ENCODE results near the gene VENTX. TPM values are rescaled to one million over a fixed set of nuclear protein-coding genes. Genes with fewer than 3 reads are reported as not detected.

Gene VENTX
- total and polyA plus RNA-seq, 10 of the 15 experiments (the other 5 are each of a cell fraction or from before 2014, with no cell fraction given), result 0.05 TPM; not detected in 9

DNA sequence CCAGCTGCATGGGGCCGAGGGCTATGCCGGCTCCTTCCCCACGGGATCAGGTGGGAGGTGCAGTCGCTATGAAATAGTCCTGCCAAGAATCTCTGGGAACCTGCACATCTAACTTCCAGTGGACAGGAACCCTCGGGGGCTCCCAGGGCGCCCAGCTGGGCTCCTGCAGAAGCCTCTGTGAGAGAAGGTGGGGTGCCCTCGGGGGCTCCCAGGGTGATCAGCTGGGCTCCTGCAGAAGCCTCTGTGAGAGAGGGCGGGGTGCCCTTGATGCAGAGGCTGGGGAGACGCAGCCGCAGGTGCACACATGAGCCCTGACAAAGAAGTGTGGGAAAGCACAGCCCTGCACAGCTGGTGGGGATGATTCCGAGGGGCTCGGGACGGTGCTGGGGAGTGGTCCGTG is 5.9 kb downstream of the VENTX start:
- H3K4me2 ChIP-seq (ENCODE audit: control insufficient read depth, insufficient read depth), result no peak overlapping the region
- DNase-seq (ENCODE audit: low read depth, low spot score) (no peak), FAIRE-seq (no peak), ATAC-seq (no peak)
- intact Hi-C loops (cut with micrococcal nuclease; ENCODE audit: unreplicated experiment), result no loop called here
- CTCF ChIA-PET, result no interaction called here
- SMC1A ChIA-PET (ENCODE audit: uncharacterized antibody, unreplicated experiment), result no interaction called here
- H3K9ac ChIP-seq (ENCODE audit: control insufficient read depth, insufficient read depth, low read length), result no peak overlapping the region
- H3K9me3 ChIP-seq (replicated peaks; ENCODE audit: control insufficient read depth, insufficient read depth, low read length), result no peaks in the 10 kb centered on the region
- no peaks in the 10 kb centered on the region; the same call in 1 of the 2 replicates for H4K20me1 ChIP-seq (ENCODE audit: control insufficient read depth, insufficient read depth)
- H3K27me3 ChIP-seq (replicated peaks in 1 of 2; ENCODE audit: control insufficient read depth in 2 of 2, insufficient read depth in 2 of 2, low read length in 1 of 2), result 0 out of 4 replicates have a peak, but pooled peaks cover 0 to 1% of the 10 kb centered on the region in 2 experiments
- in situ Hi-C loops (cut with MboI), result no loop called here
- no peaks in the 10 kb centered on the region for H3K36me3 ChIP-seq (ENCODE audit: control insufficient read depth in 2 of 2, insufficient read depth in 2 of 2, low read length in 1 of 2)
- POLR2A ChIA-PET, result no interaction called here
- BruUV-seq (replicated peaks), result no TSS peak
- 42% methylated on average over 14 of the region's 14 CpGs for WGBS (ENCODE audit: insufficient coverage, insufficient replicate concordance, low lambda C conversion rate, missing lambda C conversion rate)
- no peak overlapping the region for H2AFZ ChIP-seq (ENCODE audit: control insufficient read depth, low read depth, low read length)
- H3K4me3 ChIP-seq, result no peak overlapping the region
- RAD21 ChIA-PET (ENCODE audit: unreplicated experiment), result no interaction called here
- no peak overlapping the region for H3K27ac ChIP-seq (ENCODE audit: control insufficient read depth, insufficient read depth)
- no peak for TF ChIP-seq MEF2B (IDR thresholded peaks at IDR 0.05; ENCODE audit: partially characterized antibody, poor library complexity, severe bottlenecking)
- no peaks in the 10 kb centered on the region for H3K79me2 ChIP-seq (ENCODE audit: control insufficient read depth, insufficient read depth, low read length)
- peaks cover 15% of the 10 kb centered on the region for H3K4me1 ChIP-seq (ENCODE audit: control insufficient read depth, insufficient read depth, low read length)

- ChIA-PET RAD21 (ENCODE audit: unreplicated experiment) (no interaction called here), SMC1A (ENCODE audit: uncharacterized antibody, unreplicated experiment) (no interaction called here), CTCF (no interaction called here), POLR2A (no interaction called here)
- Histone ChIP-seq H3K9me3 (replicated peaks; ENCODE audit: control insufficient read depth, insufficient read depth, low read length) (no peaks in the 10 kb centered on the region), H3K4me3 (no peak overlapping the region), H4K20me1 (ENCODE audit: control insufficient read depth, insufficient read depth) (no peaks in the 10 kb centered on the region; the same call in 1 of the 2 replicates), H3K79me2 (ENCODE audit: control insufficient read depth, insufficient read depth, low read length) (no peaks in the 10 kb centered on the region), H3K9ac (ENCODE audit: control insufficient read depth, insufficient read depth, low read length) (no peak overlapping the region), H3K4me2 (ENCODE audit: control insufficient read depth, insufficient read depth) (no peak overlapping the region), H2AFZ (ENCODE audit: control insufficient read depth, low read depth, low read length) (no peak overlapping the region), H3K36me3 (ENCODE audit: control insufficient read depth in 2 of 2, insufficient read depth in 2 of 2, low read length in 1 of 2) (no peaks in the 10 kb centered on the region), H3K4me1 (ENCODE audit: control insufficient read depth, insufficient read depth, low read length) (peaks cover 15% of the 10 kb centered on the region), H3K27me3 (replicated peaks in 1 of 2; ENCODE audit: control insufficient read depth in 2 of 2, insufficient read depth in 2 of 2, low read length in 1 of 2) (0 out of 4 replicates have a peak, but pooled peaks cover 0 to 1% of the 10 kb centered on the region in 2 experiments), H3K27ac (ENCODE audit: control insufficient read depth, insufficient read depth) (no peak overlapping the region)
- 50% methylated on average over 28 of the region's 33 CpGs for WGBS (ENCODE audit: insufficient coverage, insufficient replicate concordance, low lambda C conversion rate, missing lambda C conversion rate)
- ATAC-seq (peak; percentile 15; the same call in 2 of the 3 replicates), DNase-seq (ENCODE audit: low read depth, low spot score) (no peak), FAIRE-seq (no peak)
- intact Hi-C loops (cut with micrococcal nuclease; ENCODE audit: unreplicated experiment) (no loop called here), in situ Hi-C loops (cut with MboI) (no loop called here)
- no TSS peak for BruUV-seq (replicated peaks)
- no peak for TF ChIP-seq PAX8 (IDR thresholded peaks at IDR 0.05)
- TF ChIP-seq EGR1 (IDR thresholded peaks at IDR 0.05; ENCODE audit: borderline replicate concordance in 1 of 2, low read depth in 2 of 2, low read length in 2 of 2), result no peak
- no peak for TF ChIP-seq NBN (IDR thresholded peaks at IDR 0.05)
- TF ChIP-seq FOXM1 (IDR thresholded peaks at IDR 0.05; ENCODE audit: low read depth, low read length), result no peak
- TF ChIP-seq, protein P1, sequence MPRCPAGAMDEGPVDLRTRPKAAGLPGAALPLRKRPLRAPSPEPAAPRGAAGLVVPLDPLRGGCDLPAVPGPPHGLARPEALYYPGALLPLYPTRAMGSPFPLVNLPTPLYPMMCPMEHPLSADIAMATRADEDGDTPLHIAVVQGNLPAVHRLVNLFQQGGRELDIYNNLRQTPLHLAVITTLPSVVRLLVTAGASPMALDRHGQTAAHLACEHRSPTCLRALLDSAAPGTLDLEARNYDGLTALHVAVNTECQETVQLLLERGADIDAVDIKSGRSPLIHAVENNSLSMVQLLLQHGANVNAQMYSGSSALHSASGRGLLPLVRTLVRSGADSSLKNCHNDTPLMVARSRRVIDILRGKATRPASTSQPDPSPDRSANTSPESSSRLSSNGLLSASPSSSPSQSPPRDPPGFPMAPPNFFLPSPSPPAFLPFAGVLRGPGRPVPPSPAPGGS (IDR thresholded peaks at IDR 0.05; ENCODE audit: borderline replicate concordance, insufficient read depth, low read depth, low read length, poor library complexity, severe bottlenecking), result no peak
- no peak for TF ChIP-seq ZBTB40 (IDR thresholded peaks at IDR 0.05; ENCODE audit: borderline replicate concordance)
- TF ChIP-seq CBX5 (IDR thresholded peaks at IDR 0.05; ENCODE audit: low read depth), result no peak
- no peak for TF ChIP-seq ZSCAN29 (IDR thresholded peaks at IDR 0.05)
- no peak for TF ChIP-seq SIX5 (IDR thresholded peaks at IDR 0.05; ENCODE audit: low read depth, low read length, severe bottlenecking)
- no peak for TF ChIP-seq CHD4 (IDR thresholded peaks at IDR 0.05)
- TF ChIP-seq RAD51 (IDR thresholded peaks at IDR 0.05), result no peak
Observed at GRCh38 chr10:133245439-133246235, 8.0 kb downstream of the VENTX start.
